Activated CD8-positive, alpha-beta T cell treated with anti-CD3 and anti-CD28 coated beads for 36 hours (primary cell): ENCODE data around the gene IRAG1. TPM values are rescaled to one million over a fixed set of nuclear protein-coding genes. Genes with fewer than 3 reads are reported as not detected.

Experiments used
- ATAC-seq: fragments of 200-7000 bp; cut with Tn5 transposase; one replicate; pipeline ENCODE4 v1.10.0; 2021; ENCODE audit warnings: mild to moderate bottlenecking, moderate library complexity
- CTCF ChIA-PET: fragments of 350-600 bp; sonication (Branson Sonifier 250); formaldehyde crosslinking; loops from one replicate; lab custom pipeline; 2021; ENCODE audit warnings: antibody characterized with exemption; lab: Charles Lee
- POLR2A ChIA-PET: fragments of 350-600 bp; sonication (Branson Sonifier 250); formaldehyde crosslinking; loops from one replicate; lab custom pipeline; 2021; ENCODE audit warnings: antibody characterized with exemption; lab: Charles Lee
- DNase-seq: peaks from one replicate; pipeline ENCODE4 v3.0.0-alpha.2; 2020
- H3K27ac Mint-ChIP-seq: one replicate; pipeline ENCODE4 v1.8.0; 2021; ENCODE audit warnings: mild to moderate bottlenecking, mixed read lengths
- H3K27me3 Mint-ChIP-seq: one replicate; pipeline ENCODE4 v1.8.0; 2021; ENCODE audit warnings: mixed read lengths
- H3K36me3 Mint-ChIP-seq: one replicate; pipeline ENCODE4 v1.8.0; 2021; ENCODE audit warnings: low read depth, mixed read lengths
- H3K4me1 Mint-ChIP-seq: one replicate; pipeline ENCODE4 v1.8.0; 2021; ENCODE audit warnings: low read depth, mixed read lengths
- H3K4me3 Mint-ChIP-seq: one replicate; pipeline ENCODE4 v1.8.0; 2021; ENCODE audit warnings: mild to moderate bottlenecking, moderate library complexity, mixed read lengths
- H3K9me3 Mint-ChIP-seq: one replicate; pipeline ENCODE4 v1.8.0; 2021; ENCODE audit warnings: mixed read lengths
- intact Hi-C: fragments of 100-400 bp; cut with micrococcal nuclease; formaldehyde crosslinking; loops from one replicate; pipeline ENCODE4 v1.10.0; 2022
- total RNA-seq, 2 experiments: library from RNA; stranded (reverse); gene quantifications; one replicate each; pipeline ENCODE4 v1.2.3, GENCODE V29; 2021
- TF ChIP-seq, protein P1 (sequence below): fragments of 200-600 bp; IDR thresholded peaks from one replicate; pipeline ENCODE4 v1.8.0; 2022; ENCODE audit warnings: antibody characterized with exemption, mild to moderate bottlenecking

The IRAG1 gene
- total RNA-seq, 2 experiments from 2014 or later = not detected

- peaks cover 21% of the 10 kb centered on the region for H3K4me1 Mint-ChIP-seq
- POLR2A ChIA-PET = no interaction called here
- ATAC-seq (peak; percentile 64), DNase-seq (peak; percentile 46)
- H3K36me3 Mint-ChIP-seq = no peaks in the 10 kb centered on the region
- H3K9me3 Mint-ChIP-seq = no peaks in the 10 kb centered on the region
- intact Hi-C loops = loop anchor here (1.0 to 10.0 kb wide), 2 partner anchors 81 to 241 kb away; no protein-coding TSS in a partner anchor
- TF ChIP-seq, protein P1, sequence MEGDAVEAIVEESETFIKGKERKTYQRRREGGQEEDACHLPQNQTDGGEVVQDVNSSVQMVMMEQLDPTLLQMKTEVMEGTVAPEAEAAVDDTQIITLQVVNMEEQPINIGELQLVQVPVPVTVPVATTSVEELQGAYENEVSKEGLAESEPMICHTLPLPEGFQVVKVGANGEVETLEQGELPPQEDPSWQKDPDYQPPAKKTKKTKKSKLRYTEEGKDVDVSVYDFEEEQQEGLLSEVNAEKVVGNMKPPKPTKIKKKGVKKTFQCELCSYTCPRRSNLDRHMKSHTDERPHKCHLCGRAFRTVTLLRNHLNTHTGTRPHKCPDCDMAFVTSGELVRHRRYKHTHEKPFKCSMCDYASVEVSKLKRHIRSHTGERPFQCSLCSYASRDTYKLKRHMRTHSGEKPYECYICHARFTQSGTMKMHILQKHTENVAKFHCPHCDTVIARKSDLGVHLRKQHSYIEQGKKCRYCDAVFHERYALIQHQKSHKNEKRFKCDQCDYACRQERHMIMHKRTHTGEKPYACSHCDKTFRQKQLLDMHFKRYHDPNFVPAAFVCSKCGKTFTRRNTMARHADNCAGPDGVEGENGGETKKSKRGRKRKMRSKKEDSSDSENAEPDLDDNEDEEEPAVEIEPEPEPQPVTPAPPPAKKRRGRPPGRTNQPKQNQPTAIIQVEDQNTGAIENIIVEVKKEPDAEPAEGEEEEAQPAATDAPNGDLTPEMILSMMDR = peak; percentile 79
- no peak overlapping the region for H3K4me3 Mint-ChIP-seq
- CTCF ChIA-PET = interaction anchor here (0.6 to 5.7 kb wide), 38 partner anchors 7 to 271 kb away, joined by 3 to 65 read pairs (median 4); partner anchors contain the start of genes AMPD3 and RNF141
- no peak overlapping the region for H3K27ac Mint-ChIP-seq
- H3K27me3 Mint-ChIP-seq = no peaks in the 10 kb centered on the region
Observed at GRCh38 chr11:10653946-10654810, 39.4 kb downstream of the IRAG1 start.

DNA sequence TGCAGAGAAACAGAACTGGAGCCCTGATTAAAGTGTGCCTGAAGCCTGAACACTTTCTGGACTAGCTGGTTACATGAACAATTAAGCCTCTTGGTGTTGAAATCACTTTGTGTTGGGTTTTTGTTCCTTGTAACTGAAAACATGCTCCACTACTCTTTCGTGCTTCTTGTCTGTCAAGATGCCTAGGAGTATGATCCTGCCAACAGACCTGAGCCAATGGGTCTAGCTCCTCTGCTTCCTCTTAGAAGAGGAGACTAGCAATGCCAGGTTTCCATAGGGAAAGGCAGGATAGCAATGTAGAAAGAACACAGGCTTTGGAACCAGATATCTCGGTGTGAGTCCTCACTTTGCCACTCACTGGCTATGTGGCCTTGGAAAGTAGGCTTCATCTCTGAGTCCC is 40.3 kb downstream of the IRAG1 start:
- ChIA-PET CTCF (interaction anchor here (0.8 to 5.7 kb wide), 20 partner anchors 9 to 251 kb away, joined by 3 to 65 read pairs (median 4); partner anchors contain the start of genes AMPD3 and RNF141), POLR2A (no interaction called here)

DNA sequence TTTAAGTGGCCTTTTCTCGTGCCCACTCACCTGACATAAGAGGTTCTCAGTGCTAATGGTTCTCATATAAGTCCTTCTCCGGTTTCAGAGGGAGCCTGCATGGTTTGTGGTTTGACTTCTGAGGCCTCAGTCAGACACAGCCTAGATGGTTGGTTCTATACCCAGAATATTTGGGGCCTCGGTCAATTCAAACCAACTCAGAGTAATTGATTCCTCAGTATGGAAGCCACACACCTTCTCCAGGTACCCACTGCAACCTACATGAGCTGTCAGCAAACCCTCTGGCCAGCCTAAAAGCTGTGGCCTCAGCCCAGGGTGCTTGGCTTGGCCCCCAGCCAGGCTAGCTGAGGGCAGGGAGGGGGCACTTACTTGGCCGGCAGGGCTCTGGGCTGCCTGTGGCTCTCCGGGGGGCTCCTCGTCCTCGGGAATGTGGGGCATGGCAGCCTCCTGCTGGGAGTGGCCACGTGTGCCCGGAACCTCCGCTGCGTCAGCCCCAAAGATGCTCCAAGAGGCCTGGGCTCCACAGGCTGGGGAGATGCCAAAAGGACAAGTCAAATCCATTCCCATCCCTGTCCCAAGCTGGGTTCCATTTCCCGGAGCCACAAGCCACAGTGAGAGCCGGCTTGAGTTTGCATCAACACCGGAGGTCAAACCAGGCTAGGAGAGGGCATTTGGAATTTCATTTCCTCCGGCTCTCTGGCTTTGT is 41.7 kb downstream of the IRAG1 start:
- ChIA-PET POLR2A (interaction anchor here (0.7 kb wide), 1 partner anchor 22 kb away, joined by 3 read pairs; no protein-coding TSS in a partner anchor), CTCF (interaction anchor here (0.9 to 5.7 kb wide), 5 partner anchors 19 to 246 kb away, joined by 3 to 65 read pairs (median 7); no protein-coding TSS in a partner anchor)
- Mint-ChIP-seq H3K27me3 (no peaks in the 10 kb centered on the region), H3K4me3 (no peak overlapping the region), H3K27ac (no peak overlapping the region), H3K4me1 (no peaks in the 10 kb centered on the region), H3K36me3 (no peaks in the 10 kb centered on the region), H3K9me3 (no peaks in the 10 kb centered on the region)
- DNase-seq = no peak
- TF ChIP-seq, protein P1 = no peak
- ATAC-seq = no peak
- intact Hi-C loops = loop anchor here (10.0 kb wide), 1 partner anchor 83 kb away; no protein-coding TSS in a partner anchor

More for the DNA sequence above, 40.3 kb downstream of the IRAG1 start:
- intact Hi-C loops = loop anchor here (10.0 kb wide), 1 partner anchor 82 kb away; no protein-coding TSS in a partner anchor
- DNase-seq (no peak), ATAC-seq (no peak)
- peaks cover 13% of the 10 kb centered on the region for H3K4me1 Mint-ChIP-seq
- H3K27ac Mint-ChIP-seq = no peak overlapping the region
- no peaks in the 10 kb centered on the region for H3K27me3 Mint-ChIP-seq
- no peak overlapping the region for H3K4me3 Mint-ChIP-seq
- no peaks in the 10 kb centered on the region for H3K9me3 Mint-ChIP-seq
- H3K36me3 Mint-ChIP-seq = no peaks in the 10 kb centered on the region
- TF ChIP-seq, protein P1 = no peak

- DNase-seq (no peak), ATAC-seq (no peak)
- Mint-ChIP-seq H3K4me3 (no peak overlapping the region), H3K9me3 (no peaks in the 10 kb centered on the region), H3K27ac (no peak overlapping the region), H3K4me1 (no peaks in the 10 kb centered on the region), H3K36me3 (no peaks in the 10 kb centered on the region), H3K27me3 (no peaks in the 10 kb centered on the region)
- TF ChIP-seq, protein P1 = no peak
- CTCF ChIA-PET = interaction anchor here (0.9 to 5.7 kb wide), 2 partner anchors 238 to 244 kb away, joined by 3 to 65 read pairs; no protein-coding TSS in a partner anchor
- POLR2A ChIA-PET = interaction anchor here (0.6 kb wide), 1 partner anchor 61 kb away, joined by 3 read pairs; no protein-coding TSS in a partner anchor
- intact Hi-C loops = loop anchor here (10.0 kb wide), 1 partner anchor 84 kb away; no protein-coding TSS in a partner anchor
Observed at GRCh38 chr11:10650630-10651029, 42.9 kb downstream of the IRAG1 start.
